NT2/D1 (cell line): ENCODE data around the gene SRL.
A peak's percentile ranks its signal among the peaks of the same experiment; 100 is the strongest.

Experiments used
- DNase-seq: peaks from one replicate; pipeline ENCODE4 v3.0.0-alpha.2; 2011; ENCODE audit warnings: low read depth, low spot score
- H3K27me3 ChIP-seq: 2 replicates; pipeline ENCODE4 v1.6.0; 2011; ENCODE audit warnings: mild to moderate bottlenecking; ENCODE audit not compliant: insufficient read length, insufficient read depth
- H3K36me3 ChIP-seq: 2 replicates; pipeline ENCODE4 v1.6.1; 2011; ENCODE audit warnings: mild to moderate bottlenecking, low read length, mixed read lengths; ENCODE audit not compliant: insufficient read depth, insufficient read length
- H3K4me1 ChIP-seq: 2 replicates; pipeline ENCODE4 v1.5.1; 2011; ENCODE audit not compliant: insufficient read depth, insufficient read length
- H3K4me3 ChIP-seq: 2 replicates; pipeline ENCODE4 v1.5.1; 2011; ENCODE audit warnings: low read depth; ENCODE audit not compliant: insufficient read length
- H3K9ac ChIP-seq: 2 replicates; pipeline ENCODE4 v1.6.0; 2011; ENCODE audit warnings: low read depth; ENCODE audit not compliant: insufficient read length
- H3K9me3 ChIP-seq: 2 replicates; pipeline ENCODE4 v1.5.1; 2011; ENCODE audit warnings: mild to moderate bottlenecking, low read length; ENCODE audit not compliant: insufficient read depth
- SUZ12 ChIP-seq: IDR thresholded peaks from 2 replicates; pipeline ENCODE4 v1.6.1; 2011; ENCODE audit not compliant: insufficient read length, insufficient read depth; ENCODE audit errors: extremely low read depth
- YY1 ChIP-seq: IDR thresholded peaks from 2 replicates; pipeline ENCODE4 v1.6.1; 2011; ENCODE audit not compliant: insufficient read length, insufficient read depth
- ZNF274 ChIP-seq: IDR thresholded peaks from 2 replicates; pipeline ENCODE4 v1.6.1; 2011; ENCODE audit warnings: mild to moderate bottlenecking, low read depth, low read length

Gene SRL

DNA sequence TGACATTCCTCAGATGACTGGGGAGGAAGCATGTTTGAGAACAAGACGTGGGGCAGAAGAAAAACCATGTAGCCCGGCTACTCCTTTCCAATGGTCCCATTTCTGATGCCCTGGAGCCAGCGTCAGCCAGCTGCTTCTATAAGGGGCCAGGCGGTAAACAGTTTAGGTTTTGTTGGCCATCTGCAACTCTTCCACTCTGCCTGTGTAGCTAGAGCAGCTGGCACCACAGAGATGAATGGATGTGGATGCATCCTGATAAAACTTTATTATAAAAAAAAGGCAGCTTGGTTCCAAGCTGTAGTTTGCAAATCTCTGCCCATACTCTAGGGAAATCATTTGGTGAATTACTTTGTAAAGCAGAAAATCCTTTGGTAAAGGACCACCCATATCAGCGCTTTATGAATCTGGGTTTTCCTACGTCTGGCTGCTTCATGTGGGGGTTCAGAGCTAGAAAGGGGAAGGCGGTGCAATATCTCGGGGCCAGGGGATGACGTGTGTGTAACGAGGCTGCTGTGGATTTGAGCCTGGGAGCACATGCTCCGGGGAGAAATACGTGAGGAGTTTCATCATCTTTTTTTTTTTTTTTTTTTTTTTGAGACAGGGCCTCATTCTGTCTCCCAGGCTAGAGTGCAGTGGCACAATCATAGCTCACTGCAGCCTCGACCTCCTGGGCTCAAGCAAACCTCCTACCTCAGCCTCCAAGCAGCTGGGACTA lies 3.4 kb upstream of the SRL start:
- H3K36me3 ChIP-seq = no peaks in the 10 kb centered on the region
- H3K4me3 ChIP-seq = no peak overlapping the region
- H3K4me1 ChIP-seq = peaks cover 19% of the 10 kb centered on the region
- H3K27me3 ChIP-seq = no peaks in the 10 kb centered on the region
- no peak for TF ChIP-seq SUZ12
- no peak for TF ChIP-seq YY1
- no peak for TF ChIP-seq ZNF274
- no peaks in the 10 kb centered on the region for H3K9me3 ChIP-seq
- no peak overlapping the region for H3K9ac ChIP-seq
- no peak for DNase-seq

DNA sequence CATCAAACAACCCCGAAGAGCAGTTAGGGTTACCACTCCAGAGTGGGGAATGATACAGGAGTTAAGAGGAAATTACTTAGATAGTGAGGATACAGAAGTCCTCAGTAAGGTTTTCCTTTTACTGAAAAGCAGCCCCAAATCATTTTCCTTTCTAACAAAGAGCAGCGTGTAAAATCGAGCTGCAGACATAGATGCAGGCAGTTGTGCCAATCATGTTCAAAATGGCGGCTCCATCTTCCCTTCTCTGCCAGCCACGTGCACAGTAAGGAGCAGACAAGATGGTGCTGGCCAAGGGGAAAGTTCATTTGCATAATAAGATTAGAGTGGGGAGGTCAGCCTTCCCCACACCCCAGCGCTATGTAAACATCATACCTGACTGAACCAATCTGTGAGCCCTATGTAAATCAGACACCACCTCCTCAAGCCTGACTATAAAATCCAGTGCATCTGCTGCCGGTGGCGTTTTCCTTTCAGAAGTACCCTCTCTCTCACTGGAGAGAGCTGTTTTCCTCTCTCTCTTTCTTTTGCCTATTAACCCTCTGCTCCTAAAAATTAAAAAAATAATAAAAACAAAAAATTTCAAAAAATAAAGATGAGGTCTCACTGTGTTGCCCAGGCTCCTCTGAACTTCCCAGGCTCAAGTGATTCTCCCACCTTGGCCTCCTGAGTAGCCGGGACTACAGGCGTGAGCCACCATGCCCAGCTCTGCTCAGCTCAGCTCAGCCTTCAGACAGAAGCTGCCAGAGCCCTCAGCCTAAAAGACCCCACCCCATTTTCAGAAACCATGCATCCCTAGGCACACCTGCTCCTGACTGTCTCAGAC lies 2.6 kb upstream of the SRL start:
- TF ChIP-seq YY1 = peak; percentile 9
- TF ChIP-seq SUZ12 = no peak
- no peak for TF ChIP-seq ZNF274

DNA sequence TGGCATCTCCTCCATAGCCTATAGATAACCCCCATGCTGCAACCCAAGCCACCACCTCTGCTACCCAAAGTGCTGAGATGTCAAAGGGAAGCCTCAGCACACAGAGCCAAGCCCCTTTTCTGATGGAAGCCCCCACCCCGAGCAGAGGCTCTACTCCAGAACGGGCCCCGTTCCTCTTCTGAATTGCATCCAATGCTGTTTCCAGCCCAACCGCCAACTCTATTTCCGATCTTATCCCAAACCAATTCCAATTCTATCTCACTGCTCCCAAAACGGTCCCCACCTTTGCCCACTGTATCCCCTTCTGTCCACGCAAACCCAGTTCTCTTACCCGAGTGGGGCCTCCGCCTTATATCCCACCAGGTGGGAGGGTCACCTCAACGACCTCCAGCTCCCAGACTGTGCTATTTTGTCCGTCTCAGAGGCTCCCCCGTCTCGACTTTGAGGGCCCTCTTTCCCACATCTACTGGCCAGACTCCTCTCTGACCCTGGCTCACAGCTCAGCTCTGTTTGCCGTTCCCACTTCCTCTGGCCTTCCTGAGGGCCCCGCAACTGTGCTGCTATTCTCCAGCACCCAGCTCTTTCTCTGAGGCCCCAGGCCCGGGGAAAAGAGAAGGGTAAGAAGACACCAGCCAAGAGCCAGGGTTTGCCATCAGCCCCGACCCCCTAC lies 487 bp downstream of the SRL start:
- Histone ChIP-seq H3K4me3 (no peak overlapping the region), H3K9me3 (no peaks in the 10 kb centered on the region), H3K4me1 (peaks cover 21% of the 10 kb centered on the region), H3K36me3 (no peaks in the 10 kb centered on the region), H3K9ac (no peak overlapping the region), H3K27me3 (no peaks in the 10 kb centered on the region)
- no peak for DNase-seq
- no peak for TF ChIP-seq ZNF274
- no peak for TF ChIP-seq SUZ12
- TF ChIP-seq YY1 = no peak

More for the DNA sequence above, 2.6 kb upstream of the SRL start:
- peak; percentile 57 for DNase-seq
- Histone ChIP-seq H3K27me3 (no peaks in the 10 kb centered on the region), H3K4me3 (no peak overlapping the region), H3K36me3 (no peaks in the 10 kb centered on the region), H3K9me3 (no peaks in the 10 kb centered on the region), H3K4me1 (peaks cover 23% of the 10 kb centered on the region), H3K9ac (no peak overlapping the region)

DNA sequence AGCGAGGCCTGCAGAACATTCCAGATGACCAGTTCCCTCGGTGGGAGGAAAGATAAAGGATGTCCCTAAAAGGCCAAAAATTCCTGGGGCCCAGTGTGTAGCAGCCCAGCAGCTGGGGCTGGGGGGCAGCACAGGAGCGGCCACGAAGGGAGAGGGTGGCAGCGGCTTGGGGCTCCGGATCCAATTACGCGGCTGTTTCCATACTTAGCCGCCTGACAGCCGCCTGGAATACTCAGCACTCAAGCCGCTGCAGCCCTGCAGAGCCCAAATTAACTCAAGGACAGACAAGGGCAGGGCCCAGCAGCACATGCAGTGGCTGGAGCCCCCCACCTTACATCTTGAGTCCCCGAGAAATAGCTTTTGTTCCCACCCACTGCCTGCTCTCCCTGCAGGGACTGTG lies 1.3 kb downstream of the SRL start:
- Histone ChIP-seq H3K9me3 (no peaks in the 10 kb centered on the region), H3K36me3 (no peaks in the 10 kb centered on the region), H3K27me3 (no peaks in the 10 kb centered on the region), H3K9ac (peak overlapping the region; percentile 51), H3K4me3 (no peak overlapping the region), H3K4me1 (peaks cover 21% of the 10 kb centered on the region)
- TF ChIP-seq SUZ12 (no peak), ZNF274 (no peak), YY1 (no peak)
- DNase-seq = no peak

DNA sequence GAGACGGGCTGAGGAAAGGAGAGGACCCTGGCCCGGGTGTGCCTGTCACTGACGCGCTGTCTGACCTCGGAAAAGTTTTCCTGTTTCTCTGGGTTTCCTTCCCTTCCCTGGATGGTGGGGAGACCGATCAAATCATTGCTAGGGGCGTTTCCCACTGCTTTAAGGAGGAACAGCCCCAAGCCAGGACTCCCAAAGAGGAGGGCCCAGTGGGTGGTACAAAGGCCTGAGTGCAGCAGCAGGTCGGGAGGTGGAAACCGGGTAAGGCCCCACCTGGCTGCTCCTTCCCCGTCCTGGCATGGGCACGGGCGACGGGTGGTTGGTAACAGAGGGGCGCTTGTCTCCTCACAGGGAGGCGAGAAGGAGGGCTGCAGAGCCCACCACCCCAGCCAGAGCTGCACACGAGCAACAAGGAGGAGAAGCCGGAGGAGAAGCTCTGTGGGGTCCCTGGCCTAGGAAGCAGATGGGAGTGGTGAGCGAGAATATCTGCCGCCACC lies 2.2 kb downstream of the SRL start:
- H3K27me3 ChIP-seq = no peaks in the 10 kb centered on the region
- no peak overlapping the region for H3K4me3 ChIP-seq
- H3K9me3 ChIP-seq = no peaks in the 10 kb centered on the region
- no peak for DNase-seq
- H3K4me1 ChIP-seq = peaks cover 17% of the 10 kb centered on the region
- no peak for TF ChIP-seq ZNF274
- H3K36me3 ChIP-seq = no peaks in the 10 kb centered on the region
- peak overlapping the region; percentile 51 for H3K9ac ChIP-seq

DNA sequence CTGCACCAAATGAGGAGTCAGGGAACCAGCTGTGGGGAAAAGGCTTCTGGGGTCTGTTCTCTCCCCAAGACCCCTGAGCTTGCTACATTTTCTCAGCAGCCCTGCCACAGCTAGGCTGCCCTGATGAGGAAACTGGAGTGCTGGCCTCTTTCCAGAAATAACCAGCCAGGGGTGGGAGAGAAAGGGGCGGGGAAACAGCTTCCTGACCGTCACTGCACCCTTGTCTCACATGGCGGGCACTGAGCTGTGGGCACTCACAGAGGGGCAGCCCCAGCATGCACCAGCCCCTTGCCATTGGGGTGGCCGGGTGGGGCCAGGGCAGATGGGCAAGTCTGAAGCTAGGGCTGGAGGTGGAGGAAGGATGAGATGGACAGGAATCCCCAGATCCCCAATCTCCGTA lies 2.9 kb downstream of the SRL start:
- H3K9me3 ChIP-seq = no peaks in the 10 kb centered on the region
- H3K27me3 ChIP-seq = no peaks in the 10 kb centered on the region
- H3K36me3 ChIP-seq = no peaks in the 10 kb centered on the region
- TF ChIP-seq YY1 = no peak
- no peak for TF ChIP-seq ZNF274
- no peak for TF ChIP-seq SUZ12
- no peak overlapping the region for H3K4me3 ChIP-seq
- no peak for DNase-seq
- H3K4me1 ChIP-seq = peaks cover 17% of the 10 kb centered on the region
- H3K9ac ChIP-seq = no peak overlapping the region

DNA sequence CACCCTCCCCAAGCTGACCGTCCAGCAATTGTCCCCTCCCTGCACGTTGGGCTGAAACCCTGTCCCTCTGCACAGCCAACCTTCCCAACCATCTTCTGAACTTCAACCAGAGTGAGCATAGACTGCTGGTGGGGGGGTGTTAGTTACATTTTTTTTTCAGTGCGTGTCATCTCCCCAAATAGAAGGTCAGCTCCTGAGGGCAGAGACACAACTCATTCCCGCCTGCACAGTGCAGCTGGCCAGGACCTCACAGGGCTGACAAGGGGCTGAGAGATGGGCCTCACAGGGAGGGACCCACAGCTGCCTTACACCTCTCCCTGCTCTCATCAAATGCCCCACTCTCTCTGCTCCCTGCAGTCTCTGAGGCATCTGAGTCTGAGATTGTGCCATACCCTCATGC lies 8.4 kb downstream of the SRL start:
- Histone ChIP-seq H3K4me1 (no peaks in the 10 kb centered on the region), H3K4me3 (no peak overlapping the region), H3K9me3 (no peaks in the 10 kb centered on the region), H3K36me3 (no peaks in the 10 kb centered on the region), H3K27me3 (no peaks in the 10 kb centered on the region), H3K9ac (no peak overlapping the region)
- DNase-seq = no peak
- no peak for TF ChIP-seq ZNF274
- no peak for TF ChIP-seq YY1
- no peak for TF ChIP-seq SUZ12
